GM19035 (cell line): ENCODE data around the gene VSIG8.

Source experiments
- ATAC-seq: cut with Tn5 transposase; IDR thresholded peaks from one replicate; pipeline ENCODE4 v1.9.1; 2021; ENCODE audit not compliant: unreplicated experiment

VSIG8 gene

GRCh38 chr1:159884296-159884695 is 21.8 kb upstream of the VSIG8 start:
- ATAC-seq, result no peak

DNA sequence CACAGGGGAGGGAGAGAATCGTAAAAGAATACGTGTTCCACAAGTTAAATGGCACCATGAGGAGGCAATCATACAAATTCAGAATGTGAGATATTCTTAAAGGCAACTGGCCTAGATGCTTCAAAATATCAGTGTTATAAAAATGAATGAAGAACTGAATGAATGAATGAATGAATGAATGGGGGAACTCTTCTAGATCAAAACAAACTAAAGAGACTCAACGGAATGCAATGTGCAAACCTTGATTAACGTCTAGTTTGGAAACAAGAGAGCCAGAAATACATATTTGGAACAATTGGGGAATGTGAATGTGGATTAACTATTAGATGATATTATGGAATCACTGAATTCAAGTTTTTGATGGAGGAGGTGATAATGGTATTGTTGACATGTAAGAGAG is 20.7 kb upstream of the VSIG8 start:
- no peak for ATAC-seq

DNA sequence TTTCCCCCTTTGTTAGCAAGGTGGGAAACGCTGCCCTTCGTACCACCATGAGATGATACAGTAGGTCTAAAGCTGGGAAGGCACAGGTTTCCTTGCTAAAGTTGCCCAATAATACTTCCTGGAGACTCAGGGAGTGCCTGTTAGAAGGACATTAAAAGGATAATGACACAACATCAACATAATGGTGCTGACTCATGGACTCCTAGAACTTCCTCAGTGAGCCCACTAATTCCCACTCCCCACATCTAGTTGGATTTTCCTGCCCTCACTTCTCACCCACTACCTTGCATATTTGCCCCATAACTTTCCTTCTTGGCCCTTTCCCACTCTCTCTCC is 20.0 kb upstream of the VSIG8 start:
- no peak for ATAC-seq

GRCh38 chr1:159881622-159882526 is 19.4 kb upstream of the VSIG8 start:
- no peak for ATAC-seq

- ATAC-seq, result no peak
Measured at GRCh38 chr1:159880430-159880829, 18.0 kb upstream of the VSIG8 start.

GRCh38 chr1:159879977-159880376 is 17.5 kb upstream of the VSIG8 start:
- ATAC-seq, result no peak

DNA sequence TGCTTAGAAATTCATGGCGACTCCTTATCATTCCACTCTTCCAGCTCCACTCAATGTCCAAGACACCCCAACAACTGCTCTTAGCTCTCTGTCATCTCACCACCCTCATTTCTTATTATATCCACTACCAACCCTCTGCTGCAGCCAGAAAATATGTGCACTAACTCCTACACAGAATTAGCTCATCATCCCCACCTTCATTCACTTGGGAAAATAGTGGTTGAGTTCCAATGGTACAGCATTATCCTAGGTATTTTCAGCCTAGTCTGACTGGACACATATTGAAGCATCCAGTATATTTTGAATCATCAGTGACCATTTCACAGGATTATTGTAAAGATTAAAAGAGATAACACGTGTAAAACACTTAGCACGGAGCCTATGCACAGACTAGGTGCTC is 16.7 kb upstream of the VSIG8 start:
- no peak for ATAC-seq

DNA sequence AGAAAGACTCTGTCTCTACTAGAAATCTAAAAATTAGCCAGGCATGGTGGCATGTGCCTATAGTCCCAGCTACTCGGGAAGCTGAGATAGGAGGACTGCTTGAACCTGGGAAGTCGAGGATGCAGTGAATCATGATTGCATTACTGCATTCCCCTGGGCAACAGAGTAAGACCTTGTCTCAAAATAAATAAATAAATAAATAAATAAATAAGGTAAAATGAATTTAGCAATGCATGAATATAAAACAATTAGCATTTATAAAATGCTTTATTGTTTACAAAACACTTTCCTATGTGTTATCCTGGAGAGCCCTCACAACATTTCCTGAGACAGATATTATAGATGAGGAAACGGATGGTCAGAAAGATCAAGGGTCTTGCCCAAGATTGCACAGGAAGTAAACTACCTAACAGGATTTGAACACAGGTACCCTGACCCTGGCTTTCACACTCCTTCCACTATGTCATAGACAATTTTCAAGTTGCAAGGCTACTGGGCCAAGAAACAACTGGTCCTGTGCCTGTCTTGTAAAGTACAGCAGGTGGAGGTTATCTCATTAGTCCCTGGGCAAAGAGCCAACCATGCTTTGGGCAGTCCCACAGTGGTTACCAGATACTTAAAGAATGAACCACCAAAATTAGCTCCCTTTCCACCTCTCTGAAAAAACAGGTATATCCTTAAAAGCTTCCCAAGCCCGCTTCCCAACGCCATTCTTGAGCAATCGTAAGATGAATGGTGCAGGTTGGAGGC is 15.4 kb upstream of the VSIG8 start:
- no peak for ATAC-seq

DNA sequence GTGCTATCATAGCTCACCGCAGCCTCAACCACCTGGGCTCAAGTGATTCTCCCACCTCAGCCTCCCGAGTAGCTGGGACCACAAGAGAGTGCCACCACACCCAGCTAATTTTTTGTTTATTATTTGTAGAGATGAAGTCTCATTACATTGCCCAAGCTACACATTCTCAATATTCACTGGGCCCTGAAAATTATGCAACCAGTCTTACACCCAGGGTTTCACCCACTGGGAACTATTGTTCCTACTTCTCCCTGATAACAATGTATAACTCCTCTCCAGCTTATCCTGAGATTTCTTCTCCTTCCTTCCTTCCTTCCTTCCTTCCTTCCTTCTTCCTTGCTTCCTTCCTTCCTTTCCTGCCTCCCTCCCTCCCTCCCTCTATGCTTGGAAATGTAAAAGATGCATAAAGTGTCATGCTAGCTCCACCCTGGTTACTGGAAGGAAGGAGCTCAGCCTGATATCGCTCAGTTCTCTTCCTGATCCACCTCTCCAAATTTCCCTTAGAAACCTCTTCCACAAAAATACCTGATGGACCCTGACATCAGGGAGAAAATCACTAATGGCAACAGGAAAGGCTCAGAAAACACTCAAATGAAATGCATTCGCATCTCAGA is 11.2 kb upstream of the VSIG8 start:
- ATAC-seq, result no peak

DNA sequence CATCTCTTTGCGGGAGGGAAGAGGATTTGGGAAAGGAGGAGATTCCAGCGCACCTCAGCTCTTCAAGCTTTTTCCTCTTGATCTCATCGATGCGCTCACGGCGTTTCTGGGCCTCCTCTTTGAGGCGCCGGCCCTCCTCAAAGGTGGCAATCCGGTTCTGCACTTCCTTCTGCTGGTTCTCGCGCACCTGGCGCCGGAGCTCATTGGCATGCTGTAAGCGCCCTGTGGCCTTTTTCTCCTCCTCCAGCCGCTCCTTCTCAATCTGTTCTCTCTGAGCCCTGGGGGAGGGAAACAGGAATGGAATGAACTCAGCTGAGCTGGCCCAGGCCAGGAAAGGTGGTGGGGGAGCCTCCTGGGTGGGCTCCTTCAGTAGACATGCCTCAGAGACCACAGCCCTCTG is 10.4 kb upstream of the VSIG8 start:
- no peak for ATAC-seq

DNA sequence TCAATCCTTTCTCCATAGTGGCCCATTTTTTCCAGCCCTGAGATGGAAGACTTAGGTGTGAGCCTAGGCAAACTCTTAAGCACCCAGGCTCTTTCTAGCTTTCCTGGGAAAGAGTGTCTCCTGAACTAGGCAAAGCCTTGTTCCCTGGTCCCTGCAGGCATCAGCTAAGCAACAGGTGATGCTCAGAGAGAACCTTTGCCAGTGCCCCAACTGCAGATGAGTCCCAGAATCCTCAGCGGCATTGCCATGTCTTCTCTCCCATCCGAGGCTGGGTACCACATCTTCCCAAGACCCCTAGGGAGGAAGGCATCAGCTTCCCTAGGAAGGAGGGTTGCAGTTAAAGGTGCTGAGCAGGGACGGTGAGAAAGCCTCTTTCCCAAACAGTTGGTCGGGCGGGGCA is 8.2 kb upstream of the VSIG8 start:
- ATAC-seq, result no peak

DNA sequence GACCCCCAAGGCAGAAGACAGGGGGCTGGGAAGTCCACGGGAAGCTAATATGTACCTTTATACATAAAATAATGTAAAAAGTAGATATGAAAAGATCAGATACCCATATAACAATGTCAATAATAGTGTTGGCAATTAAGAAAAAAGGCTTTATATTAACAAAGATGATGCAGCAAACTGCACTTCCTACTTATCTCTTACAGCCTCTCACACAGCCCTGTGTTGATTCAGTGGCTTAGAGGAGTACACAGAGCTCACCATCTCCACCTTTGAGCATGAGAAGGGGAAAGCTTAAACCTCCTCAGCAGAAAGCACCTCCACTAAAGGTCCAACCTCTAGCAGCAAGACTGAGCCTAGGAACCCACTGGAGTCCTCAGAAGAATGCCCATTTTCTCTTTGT is 7.2 kb upstream of the VSIG8 start:
- no peak for ATAC-seq

GRCh38 chr1:159869173-159869572 is 6.7 kb upstream of the VSIG8 start:
- ATAC-seq, result no peak

DNA sequence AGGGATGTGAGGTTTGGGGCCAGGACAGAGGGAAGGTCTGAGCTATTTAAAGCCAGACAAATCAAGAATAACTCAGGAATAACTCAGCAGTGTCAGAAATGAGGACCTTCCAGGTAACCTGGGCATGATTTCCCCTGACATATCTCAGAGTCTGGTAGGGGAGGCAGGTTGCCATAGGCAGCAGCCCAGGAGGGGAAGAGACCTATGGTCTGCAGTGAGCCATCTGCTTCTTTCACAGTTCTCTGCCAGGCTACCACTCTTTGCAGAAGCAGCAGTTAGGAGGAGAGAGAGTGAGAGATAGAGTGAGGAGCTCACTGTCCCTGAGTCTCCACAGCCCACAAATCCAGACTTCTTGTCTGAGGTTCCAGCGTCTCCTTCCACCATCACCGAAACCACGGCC is 6.3 kb upstream of the VSIG8 start:
- no peak for ATAC-seq

DNA sequence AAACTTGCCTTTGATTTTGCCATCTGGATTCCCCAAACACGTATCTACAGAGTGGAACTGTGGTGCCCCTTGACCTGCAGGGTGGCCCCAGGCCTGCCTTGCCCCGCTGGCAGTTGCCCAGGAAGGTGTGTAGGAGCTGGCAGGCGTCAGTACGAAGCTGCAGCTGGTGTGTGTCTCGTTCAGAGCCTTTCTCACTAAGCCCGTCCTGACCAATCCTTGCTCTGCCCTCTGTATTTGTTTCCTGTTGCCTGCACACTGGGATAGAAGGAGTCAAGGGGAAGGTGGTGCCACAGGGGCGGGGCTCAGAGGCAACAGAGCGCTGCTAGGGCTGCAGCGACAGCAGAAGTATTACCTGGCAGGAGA is 5.2 kb upstream of the VSIG8 start:
- ATAC-seq, result no peak

GRCh38 chr1:159866905-159867663 is 4.6 kb upstream of the VSIG8 start:
- ATAC-seq, result no peak

GRCh38 chr1:159866066-159866465 is 3.6 kb upstream of the VSIG8 start:
- no peak for ATAC-seq

GRCh38 chr1:159864262-159864661 is 1.8 kb upstream of the VSIG8 start:
- ATAC-seq, result no peak

DNA sequence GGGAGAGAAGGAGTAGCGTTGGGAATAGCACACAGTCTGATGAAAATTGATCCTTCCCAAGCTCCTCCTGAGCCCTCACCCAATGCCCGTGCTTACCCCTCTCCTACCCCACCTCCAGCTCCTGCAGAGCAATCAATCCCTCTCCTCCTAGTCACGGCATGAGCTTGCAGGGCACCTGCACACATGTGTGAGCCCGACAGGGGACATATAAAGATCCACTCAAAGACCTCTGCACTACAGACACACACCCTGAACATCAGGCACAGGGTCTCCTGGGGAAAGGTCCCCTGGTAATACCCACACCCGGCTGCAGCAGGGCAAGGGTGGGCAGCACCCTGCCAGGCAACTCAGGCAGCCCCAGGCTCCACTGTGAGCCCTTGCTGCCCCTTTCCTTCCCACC is 426 bp downstream of the VSIG8 start:
- ATAC-seq, result no peak

GRCh38 chr1:159861218-159861617 is 1.2 kb downstream of the VSIG8 start:
- ATAC-seq, result no peak

DNA sequence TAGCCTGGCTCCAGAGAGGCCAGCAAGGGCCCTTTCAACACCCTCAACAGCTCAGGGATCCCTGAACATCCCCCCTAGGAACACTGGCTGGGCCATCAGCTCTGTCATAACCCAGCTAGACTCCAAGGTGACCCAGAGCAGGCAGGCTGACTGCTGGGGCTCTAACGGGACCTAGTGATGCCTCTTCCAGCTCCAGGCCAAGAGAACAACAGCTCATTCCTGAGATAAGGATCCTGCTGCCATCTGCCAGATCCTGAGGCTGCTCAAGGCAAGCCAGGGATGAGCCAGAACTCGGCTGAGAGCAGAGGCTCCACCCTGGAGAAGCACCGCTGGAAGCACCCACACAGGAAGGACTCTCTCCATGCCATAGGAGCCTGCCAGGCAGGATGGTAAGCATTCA is 2.0 kb downstream of the VSIG8 start:
- ATAC-seq, result no peak
